IPS-NIHi7 (cell line): ENCODE measurements around the gene C16orf82.

Source experiments
- DNase-seq: peaks from one replicate; pipeline ENCODE4 v3.0.0; 2012; ENCODE audit warnings: mixed read lengths; ENCODE audit errors: extremely low spot score

C16orf82 gene

DNA sequence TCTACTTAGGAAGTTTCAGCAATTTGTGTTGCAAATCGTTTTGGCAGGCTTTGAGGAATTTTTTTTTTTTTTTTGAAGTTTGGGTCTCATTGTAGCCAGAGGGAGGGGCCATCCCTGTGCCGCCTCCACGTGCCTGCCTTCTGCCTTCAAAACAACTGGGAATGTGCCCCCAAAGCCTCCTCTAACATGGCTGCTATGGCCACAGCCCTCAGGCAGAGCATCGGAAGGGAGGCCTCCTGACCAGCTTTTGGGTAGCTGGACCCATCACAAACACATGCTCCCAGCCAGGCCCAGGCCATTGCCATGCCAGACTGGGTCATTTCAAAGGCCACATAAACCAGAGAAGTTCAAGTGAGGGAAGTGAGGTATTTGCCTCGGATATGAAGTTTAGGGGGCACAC is 21.5 kb downstream of the C16orf82 start:
- DNase-seq, result no peak

DNA sequence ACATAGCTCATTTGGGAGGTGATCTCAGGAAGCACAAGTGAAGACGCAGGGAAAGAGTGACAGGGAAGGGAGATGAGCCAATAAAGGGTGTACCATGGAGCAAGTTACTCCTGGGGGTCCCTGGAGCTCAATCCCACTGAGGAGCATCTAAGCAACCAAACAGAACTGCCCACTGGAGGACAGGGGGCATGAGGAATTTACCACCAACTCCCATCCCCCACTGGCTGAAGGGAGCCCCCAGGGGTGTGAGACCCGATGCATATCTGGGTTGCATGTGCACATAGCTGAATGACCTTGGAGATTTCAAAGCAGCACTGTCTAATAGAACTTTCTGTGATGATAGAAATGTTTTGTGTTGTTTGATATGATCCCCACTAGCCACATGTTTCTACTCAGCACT is 29.6 kb downstream of the C16orf82 start:
- no peak for DNase-seq

DNA sequence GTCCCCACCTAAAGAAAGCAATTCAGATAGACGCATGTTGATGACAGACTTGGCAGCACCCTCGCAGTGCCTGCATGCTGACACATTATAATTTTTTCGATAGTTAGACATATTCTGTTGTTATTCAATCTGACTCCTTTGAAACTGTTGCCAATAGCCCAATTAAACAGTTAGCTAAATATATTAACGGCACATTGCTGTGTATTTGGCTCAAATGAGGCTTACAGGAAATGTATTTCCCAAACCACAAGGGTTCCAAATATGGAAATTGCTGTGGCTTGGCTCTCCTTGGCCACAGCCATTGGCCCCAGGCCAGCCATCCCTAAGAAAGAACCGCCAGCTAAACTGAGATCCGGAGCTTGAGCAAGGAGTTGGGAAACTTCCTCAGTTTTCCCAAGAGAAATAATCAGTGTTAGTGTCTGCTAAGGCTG is 31.1 kb downstream of the C16orf82 start:
- no peak for DNase-seq

DNA sequence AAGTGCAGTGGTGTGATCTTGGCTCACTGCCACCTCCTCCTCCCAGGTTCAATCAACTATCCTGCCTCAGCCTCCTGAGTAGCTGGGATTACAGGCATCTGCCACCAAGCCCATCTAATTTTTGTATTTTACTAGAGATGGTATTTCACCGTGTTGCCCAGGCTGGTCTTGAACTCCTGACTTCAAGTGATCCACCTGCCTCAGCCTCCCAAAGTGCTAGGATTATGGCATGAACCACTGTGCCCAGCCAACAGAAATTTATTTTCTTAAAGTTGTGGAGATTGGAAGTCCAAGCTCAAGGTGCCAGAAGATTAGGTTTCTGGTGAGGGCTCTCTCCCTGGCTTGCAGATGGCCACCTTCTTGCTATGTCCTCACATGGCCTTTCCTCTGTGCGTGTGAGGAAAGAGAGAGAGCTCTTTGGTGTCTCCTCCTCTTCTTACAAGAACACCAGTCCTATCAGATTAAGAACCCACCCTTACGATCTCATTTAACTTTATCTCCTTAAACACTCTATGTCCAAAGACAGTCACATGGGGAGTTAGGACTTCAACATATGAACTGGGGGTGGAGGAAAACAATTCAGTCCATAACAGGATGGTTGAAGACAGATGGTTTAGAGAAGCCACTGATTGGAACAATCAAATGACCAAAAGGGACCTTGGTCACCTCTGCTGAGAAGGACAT is 31.8 kb downstream of the C16orf82 start:
- no peak for DNase-seq

DNA sequence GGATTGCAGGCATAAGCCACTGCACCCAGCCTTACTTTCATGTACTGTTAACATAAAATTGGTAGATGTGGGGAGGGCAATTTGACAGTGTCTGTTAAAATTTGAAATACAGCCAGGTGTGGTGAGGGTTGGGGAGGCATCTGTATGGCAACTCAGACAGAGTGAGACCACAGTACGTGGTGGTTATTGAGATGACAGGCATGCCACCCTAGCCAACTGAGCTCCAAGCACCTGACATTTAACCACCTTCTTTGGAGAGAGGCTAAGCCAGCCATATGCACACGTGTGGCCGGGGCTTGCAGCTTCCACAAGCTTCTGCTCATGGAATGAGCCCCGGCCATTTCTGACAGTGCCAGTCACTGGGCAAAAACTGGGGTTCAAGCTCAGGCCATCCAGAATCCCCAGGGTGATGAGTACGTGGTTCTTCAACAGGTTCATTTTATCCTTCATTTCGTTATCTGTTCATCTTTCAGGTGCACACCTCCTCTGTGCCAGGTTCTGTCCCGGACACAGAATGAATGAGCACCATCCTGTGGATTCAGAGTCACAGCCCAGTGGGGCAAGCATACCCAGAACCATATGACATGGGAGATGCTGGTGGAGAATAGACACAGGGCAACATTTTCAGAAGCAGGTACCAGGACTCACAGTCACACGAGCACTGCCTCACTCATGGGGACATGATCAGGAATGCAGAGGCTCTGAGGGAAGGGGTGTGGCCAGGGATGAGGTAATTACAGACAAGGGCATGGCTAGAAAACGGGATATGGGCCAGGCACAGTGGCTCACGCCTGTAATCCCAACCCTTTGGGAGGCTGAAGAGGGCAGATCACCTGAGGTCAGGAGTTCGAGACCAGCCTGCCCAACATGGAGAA is 36.2 kb downstream of the C16orf82 start:
- DNase-seq, result no peak

DNA sequence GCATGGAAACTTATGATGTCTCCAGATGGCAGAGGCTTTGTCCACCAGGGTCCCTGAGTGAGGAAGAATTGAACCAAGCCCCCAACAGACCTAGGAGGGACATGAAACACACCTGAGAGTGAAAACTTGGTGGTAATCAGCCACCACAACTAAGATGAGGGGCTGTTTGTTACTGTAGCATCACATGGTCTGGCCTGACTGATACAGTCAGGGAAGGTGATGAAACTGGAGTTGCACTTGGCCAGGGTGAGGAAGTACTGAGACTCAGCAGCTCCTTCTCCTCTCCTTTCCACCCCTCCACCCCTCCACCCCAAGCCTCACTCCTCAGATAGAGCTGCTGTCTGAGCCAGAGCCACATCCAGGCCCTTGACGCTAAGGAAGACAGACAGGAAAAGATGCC is 37.2 kb downstream of the C16orf82 start:
- no peak for DNase-seq

DNA sequence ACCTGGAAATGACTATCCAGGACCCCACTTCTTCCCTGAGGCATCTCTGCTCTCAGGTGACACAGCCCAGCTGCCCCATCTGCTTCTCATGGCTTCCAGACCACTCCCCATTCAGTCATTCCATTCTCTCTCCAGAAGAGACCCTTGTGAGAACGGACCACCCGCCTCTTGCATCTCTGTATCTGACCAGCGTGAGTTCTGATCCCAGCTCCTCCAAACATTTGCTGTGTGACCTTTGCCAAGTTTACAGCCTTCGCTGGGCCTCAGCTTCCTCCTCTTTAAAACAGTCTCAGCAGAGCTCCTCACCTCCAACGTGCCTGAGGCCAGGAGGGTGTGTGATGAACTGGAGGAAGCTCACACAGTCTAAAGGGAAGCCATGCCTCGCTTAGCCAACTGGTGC is 39.6 kb downstream of the C16orf82 start:
- DNase-seq, result no peak

DNA sequence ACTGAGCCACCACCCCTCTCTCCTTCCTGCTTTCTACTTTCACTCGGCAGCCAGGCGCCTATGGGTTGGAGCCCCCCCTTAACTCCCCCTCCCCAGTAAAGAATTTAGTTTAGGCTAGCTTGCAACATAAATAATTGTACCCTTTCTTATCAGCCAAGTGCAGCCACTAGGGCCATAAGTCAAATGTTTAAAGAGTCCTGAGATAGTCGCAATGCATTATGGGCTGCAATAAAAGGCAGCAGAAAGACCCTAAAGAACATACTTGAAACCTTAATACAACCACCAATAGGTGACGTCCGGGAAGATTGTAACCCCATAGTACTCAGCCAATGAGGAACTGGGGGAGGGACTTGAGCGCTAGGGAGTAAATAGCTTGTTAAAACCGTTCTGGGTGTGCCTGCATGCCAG is 40.5 kb downstream of the C16orf82 start:
- no peak for DNase-seq

DNA sequence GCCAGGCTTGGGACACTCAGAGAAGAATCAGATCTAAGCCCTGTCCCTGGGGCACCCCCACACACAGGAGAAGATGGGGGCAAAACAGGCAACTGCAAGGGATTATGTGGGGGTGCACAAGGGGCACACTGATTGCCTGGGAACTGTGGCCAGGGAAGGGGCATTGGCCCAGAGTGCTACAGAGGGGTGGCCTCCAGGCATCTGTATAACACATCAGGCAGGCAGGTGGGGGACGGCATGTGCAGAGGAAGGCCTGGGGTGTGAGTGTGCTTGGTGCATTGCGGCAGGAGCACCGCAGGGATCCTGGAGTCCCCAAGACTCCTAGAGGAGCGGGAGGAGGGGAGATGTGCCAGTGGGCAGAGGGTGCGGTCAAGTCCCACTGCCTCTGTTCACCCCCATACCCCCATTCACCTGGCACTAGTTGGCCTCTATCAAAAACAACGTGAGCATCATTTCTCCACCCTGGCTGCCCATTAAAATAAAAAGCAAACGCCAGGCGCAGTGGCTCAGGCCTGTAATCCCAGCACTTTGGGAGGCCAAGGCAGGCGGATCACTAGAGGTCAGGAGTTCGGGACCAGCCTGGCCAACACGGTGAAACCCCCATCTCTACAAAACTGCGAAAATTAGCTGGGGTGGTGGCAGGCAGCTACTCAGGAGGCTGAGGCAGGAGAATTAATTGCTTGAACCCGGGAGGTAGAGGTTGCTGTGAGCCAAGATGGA is 41.5 kb downstream of the C16orf82 start:
- DNase-seq, result no peak

DNA sequence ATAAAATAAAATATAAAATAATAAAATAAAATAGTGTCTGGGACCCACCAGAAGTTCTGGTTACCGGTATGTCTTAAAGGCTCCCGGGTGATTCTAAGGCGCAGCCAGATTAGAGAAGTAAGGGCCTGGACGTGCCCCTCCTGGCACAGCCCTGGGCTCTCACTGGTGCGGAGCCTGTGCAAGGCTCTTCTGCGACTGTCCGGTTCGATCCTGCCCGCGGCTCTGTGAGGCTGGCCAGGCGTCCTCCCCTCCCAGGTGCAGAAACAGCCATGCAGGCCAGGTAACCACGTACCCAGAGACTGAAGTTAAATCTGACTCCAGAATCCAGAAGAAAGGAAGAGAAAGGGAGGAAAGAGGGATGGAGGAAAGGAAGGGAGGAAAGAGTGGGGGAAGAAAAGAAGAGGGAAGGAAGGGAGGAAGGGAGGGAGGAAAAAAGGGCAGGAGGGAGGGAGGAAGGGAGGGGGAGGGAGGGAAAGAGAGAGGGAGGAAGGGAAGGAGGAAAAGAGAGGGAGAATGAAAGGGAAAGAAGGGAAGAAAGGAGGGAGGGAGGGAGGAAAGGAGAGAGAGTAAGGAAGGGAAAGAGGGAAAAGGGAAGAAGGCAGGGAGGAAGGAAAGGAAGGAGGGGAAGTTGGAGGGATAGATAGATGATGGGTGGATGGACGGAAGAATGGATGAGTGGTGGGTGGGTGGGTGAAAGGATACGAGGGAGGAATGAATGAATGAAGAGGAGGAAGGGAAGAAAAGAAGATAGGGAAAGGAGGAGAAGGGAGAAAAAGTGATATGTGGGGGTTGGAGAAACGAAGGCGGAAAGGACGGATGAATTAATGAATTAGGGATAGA is 42.3 kb downstream of the C16orf82 start:
- DNase-seq, result no peak

DNA sequence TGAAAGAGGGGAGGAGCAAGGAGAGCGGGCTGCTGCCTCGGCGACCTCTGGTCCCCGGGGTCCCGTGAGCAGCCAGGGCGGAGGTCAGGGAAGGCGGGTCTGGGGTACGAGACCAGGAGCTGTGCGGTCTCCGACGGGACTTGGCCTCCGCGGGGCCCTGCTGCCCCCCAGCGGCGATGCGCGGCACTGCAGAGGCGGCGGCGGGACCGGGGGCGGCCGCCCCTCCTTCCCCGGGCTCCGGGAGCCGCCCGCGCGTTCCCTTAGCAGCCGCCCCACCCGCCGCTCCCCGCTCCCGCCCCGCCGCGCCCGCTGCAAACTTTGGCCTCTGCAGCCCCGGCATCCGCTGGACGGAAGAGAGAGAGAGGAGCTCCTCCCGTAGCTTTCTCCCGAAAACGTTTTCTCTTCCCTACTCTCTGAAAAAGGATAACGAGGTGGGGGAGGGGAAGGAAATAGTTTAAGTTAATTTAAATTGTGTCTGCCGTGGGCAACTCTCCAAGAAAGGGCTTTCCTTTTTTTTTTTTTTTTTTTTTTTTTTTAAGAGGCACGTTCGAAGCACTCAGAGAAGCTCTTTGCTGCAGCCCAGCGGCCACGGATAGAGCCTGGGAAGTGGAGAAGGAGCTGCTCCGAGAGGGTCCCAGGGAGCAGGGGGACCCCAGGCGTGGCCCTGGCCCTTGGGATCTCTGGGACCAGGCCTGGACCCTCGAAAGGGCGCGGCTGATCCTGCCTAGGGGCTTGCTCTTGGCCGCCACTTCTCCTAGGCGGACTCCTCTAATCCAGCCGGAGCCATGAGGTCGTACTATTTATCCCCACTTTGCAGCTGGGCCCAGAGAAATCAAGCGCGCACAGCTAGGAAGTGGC is 43.2 kb downstream of the C16orf82 start:
- peak; percentile 94 for DNase-seq

DNA sequence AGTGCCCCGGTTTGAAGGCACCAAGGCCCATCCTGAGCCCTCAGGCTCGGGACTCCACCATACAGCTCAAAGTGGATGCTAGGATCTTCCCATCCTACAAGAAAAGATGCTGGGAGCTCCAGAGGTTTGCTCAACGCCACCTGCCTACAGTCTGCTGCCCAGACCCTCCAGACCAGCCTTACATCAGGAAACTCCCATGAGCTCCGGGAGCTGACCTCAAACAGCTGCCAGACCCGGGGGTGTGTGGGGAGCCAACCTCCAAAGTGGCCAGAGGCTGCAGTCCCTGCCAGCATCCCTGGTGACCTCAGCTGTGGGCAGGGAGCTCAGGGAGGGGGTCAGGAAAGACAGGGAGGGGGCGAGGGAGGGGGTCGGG is 43.8 kb downstream of the C16orf82 start:
- DNase-seq, result no peak

DNA sequence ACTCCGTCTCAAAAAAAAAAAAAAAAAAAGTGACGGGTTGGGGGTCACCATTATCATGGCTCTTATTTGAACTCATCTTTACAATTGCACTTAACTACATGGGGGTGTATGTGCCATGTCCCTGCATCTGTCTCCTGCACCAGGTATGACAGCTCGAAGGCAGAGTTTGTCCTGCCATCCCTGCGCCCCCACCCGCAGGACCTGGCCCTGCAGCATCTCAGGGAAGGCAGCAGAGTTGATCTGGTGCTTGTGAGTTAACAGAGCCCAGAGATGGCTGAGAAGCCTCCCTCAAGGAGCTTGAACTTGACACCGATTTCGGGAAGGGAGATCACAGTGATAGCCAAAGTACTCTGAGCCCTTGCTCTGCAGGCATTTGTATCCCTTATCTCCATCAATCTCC is 44.8 kb downstream of the C16orf82 start:
- DNase-seq, result no peak

DNA sequence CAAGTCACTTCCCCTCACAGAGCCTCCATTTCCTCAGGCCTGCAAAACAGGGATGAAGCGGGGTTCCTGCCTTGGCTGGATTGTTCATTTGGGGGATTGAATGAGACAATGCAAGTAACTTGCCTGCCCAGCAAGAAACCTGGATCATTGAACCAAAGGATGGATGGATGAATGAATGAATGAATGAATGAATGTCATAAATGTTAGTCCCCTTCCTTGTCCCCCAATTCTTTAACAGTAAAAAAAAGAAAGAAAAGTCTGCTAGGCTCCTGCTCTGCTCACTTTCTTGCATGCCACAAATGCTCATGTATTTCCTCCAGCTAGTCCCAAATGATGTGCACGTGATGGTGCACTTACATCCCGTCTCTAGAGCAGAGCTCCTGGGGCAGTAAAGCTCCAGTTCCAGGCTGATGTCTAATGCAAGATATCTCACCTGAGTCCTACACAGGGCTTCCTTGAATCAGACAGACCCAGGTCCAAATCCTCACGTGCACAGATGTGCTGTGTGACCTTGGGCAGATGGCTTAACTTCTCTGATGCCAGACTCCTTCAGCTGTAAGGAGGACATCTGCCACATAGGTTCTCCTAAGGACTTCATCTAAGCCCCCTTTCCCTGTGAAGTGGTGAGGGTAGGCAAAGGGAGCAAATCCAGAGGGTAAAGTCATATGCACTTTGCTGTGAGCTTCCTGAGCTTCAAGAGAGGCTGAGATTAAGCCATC is 45.5 kb downstream of the C16orf82 start:
- no peak for DNase-seq

DNA sequence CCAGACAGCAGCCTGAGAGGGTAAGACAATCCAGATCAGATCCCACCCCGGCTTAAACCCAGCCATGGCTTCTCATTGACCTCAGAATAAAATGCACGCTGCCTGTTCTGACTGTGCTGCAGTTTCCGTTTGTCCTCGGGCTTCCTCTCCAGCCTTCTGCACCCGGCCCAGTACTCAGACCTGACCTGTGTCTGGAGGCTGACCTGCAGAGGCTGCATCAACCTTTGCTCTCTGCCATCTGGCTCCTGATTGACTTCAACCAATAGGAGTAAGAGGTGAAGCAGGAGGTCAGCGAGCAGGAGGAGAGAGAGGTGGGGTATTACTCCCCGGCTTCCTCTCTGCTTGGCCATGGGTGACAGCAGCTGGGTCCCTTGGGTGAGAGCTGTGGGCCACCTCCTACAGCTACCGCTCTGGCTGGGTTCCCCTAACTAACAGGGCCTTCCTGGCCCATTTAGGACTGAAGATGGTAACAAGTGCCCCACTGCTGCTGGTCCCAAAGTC is 46.7 kb downstream of the C16orf82 start:
- DNase-seq, result no peak

DNA sequence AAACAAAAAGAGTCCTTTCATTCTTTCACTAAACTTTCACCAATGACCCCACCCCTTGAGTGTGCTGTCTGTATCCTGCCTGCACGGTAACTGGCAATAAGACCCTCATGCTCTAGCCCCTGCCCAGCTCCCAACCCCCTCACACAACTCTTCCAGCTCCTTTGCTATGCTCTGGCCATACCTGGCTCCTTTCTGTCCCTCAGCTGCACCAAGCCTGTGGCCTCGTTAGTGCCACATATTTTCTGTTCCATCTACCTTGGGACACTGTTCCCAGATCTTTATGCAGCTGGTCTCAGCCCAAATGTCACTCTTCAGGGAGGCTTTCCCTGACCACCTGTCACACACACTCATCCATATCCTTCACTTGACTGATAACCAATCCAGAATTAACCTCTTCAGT is 47.3 kb downstream of the C16orf82 start:
- no peak for DNase-seq

DNA sequence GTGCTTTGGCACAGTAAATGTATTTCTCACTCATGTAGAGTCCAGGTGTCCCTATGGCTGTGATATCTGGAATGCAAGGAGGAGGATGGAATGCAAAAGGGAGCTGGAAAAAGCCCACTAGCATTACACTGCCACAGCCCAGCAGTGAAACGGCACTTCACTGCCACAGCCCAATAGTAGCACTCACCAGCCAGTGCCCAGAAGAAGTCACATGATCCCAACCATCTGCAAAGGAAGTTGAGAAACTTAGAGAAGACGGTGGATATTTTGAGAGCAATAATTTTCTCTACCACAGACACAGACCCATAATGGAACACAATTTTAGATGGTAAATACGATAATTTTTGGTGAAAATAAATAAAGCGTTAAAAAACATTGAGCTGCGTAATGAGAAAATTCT is 51.8 kb downstream of the C16orf82 start:
- DNase-seq, result no peak
